ENCODE data around the gene MXD3. TPM values are rescaled to one million over a fixed set of nuclear protein-coding genes. Genes with fewer than 3 reads are reported as not detected.

The MXD3 gene
- total and polyA plus RNA-seq, 4 donors = 7.4 to 29.0 (median 12.9) TPM

DNA sequence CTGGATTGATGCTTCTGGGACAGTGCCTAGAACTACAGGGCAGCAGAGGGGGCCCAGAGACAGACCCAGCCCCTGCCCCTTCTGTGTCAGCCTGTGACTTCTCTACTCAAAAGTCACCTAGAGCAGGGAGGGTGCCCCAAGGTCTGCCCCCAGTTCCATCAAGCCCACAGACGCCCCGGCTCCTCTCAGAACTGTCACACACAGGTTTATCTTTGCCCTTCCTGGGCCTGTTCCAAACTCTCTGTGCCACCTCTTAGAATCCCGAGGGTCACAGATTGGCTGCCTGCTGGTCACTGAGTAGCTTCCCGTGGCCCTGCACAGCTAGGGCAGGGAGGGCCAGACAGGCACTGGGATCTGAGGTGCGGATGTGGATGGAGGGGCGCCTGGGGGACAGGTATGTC is 47.8 kb upstream of the MXD3 start:
- Histone ChIP-seq H3K9me3 (ENCODE audit: control insufficient read depth in 4 of 4, insufficient read depth in 3 of 4, low read length in 3 of 4) (no peaks in the 10 kb centered on the region), H3K27me3 (ENCODE audit: control insufficient read depth in 3 of 3, insufficient read depth in 3 of 3, low read length in 2 of 3) (peaks cover 0 to 5% (median 0%) of the 10 kb centered on the region in 3 donors), H3K4me1 (ENCODE audit: control insufficient read depth in 5 of 5, insufficient read depth in 5 of 5, low read length in 5 of 5) (peaks cover 0 to 8% (median 3%) of the 10 kb centered on the region in 5 donors), H3K36me3 (ENCODE audit: control insufficient read depth in 4 of 4, insufficient read depth in 4 of 4, low read length in 4 of 4) (no peaks in the 10 kb centered on the region), H3K9ac (ENCODE audit: insufficient read depth in 1 of 2, low read length in 2 of 2) (no peak overlapping the region), H3K27ac (ENCODE audit: low read depth in 1 of 2, low read length in 1 of 2) (no peak overlapping the region), H3K4me3 (no peak overlapping the region)
- WGBS, 2 donors = 82 to 87% methylated on average over 6 of the region's 6 CpGs
- DNase-seq = no peak
- no peak for ATAC-seq (ENCODE audit: insufficient read depth, low FRiP score)
- TF ChIP-seq, protein P1, sequence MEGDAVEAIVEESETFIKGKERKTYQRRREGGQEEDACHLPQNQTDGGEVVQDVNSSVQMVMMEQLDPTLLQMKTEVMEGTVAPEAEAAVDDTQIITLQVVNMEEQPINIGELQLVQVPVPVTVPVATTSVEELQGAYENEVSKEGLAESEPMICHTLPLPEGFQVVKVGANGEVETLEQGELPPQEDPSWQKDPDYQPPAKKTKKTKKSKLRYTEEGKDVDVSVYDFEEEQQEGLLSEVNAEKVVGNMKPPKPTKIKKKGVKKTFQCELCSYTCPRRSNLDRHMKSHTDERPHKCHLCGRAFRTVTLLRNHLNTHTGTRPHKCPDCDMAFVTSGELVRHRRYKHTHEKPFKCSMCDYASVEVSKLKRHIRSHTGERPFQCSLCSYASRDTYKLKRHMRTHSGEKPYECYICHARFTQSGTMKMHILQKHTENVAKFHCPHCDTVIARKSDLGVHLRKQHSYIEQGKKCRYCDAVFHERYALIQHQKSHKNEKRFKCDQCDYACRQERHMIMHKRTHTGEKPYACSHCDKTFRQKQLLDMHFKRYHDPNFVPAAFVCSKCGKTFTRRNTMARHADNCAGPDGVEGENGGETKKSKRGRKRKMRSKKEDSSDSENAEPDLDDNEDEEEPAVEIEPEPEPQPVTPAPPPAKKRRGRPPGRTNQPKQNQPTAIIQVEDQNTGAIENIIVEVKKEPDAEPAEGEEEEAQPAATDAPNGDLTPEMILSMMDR (IDR thresholded peaks at IDR 0.05; ENCODE audit: control extremely low read depth, extremely low read depth) = no peak

DNA sequence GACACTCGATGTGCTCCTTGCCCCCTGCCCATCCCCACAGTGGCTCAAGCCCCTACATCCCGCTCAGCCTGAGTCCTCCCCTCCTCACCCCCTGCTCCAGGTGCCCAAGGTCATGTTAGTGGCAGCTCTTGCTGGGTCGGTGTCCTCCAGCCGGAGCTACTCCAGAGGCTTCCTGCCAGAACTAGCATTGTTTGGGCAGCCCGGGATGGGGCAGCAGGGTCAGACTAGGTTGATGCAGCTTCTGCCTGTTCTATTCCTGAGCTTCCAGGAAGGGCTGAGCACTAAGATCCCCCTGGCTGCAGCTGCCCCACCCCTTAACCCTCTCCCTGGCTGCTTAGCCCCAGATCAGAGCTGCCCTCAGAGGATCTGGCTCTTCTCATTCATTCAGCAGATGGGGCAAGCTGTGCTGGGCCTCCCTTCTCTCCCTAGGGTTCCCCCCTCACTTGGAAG is 46.7 kb upstream of the MXD3 start:
- 14 to 34% methylated on average over 5 of the region's 5 CpGs for WGBS, 2 donors
- no peak overlapping the region for H3K27ac ChIP-seq (ENCODE audit: low read depth in 1 of 2, low read length in 1 of 2)
- no peak for DNase-seq
- no peak for ATAC-seq (ENCODE audit: insufficient read depth, low FRiP score)
- TF ChIP-seq, protein P1 (IDR thresholded peaks at IDR 0.05; ENCODE audit: control extremely low read depth, extremely low read depth) = no peak
- no peaks in the 10 kb centered on the region for H3K36me3 ChIP-seq (ENCODE audit: control insufficient read depth in 4 of 4, insufficient read depth in 4 of 4, low read length in 4 of 4)
- H3K4me1 ChIP-seq (ENCODE audit: control insufficient read depth in 5 of 5, insufficient read depth in 5 of 5, low read length in 5 of 5) = peaks cover 0 to 5% (median 3%) of the 10 kb centered on the region in 5 donors
- no peaks in the 10 kb centered on the region for H3K9me3 ChIP-seq (ENCODE audit: control insufficient read depth in 4 of 4, insufficient read depth in 3 of 4, low read length in 3 of 4)
- H3K27me3 ChIP-seq (ENCODE audit: control insufficient read depth in 3 of 3, insufficient read depth in 3 of 3, low read length in 2 of 3) = peaks cover 0 to 2% (median 0%) of the 10 kb centered on the region in 3 donors
- peak overlapping the region; percentile 2 for H3K4me3 ChIP-seq
- H3K9ac ChIP-seq (ENCODE audit: insufficient read depth in 1 of 2, low read length in 2 of 2) = no peak overlapping the region

DNA sequence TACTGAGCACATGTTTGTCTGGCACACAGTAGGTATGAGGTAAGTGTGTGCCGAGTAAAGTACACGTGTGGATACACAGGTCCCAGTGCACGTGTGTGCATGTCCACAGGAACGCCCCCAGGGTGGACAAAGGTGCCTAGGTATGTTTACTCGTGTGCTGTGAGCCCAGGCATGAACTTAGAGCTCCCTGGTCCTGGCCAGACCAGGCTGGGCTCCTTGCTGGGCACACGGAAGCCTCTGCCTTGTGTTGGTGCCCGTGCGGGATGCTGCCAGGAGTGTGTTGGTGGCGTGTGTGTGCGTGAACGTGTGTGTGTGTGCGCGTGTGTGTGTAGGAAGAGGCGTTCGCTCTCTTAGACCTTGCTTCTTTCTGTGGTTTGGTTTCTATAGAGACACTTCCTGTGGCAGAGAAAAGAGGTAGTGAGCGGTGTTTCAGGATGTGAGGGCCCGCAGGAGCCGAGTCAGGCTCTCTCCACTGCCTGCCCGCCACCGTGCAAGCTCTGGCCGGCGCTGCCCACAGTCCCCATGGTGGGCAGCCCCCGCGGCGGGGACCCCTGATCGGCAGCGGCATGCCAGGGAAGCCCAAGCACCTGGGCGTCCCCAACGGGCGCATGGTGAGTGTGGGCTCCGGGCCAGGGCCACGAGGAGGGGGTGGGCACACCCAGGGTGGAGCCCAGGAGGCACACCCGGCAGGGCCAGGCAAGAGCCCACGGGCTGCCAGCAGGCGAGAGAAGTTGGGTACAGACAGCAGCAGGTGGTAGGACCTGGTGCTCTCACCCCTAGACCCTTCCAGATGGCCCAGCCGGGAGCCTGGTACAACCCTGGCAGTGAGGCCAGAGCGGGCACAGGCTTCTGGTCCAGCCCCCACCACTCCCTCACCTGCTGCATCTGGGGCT is 46.0 kb upstream of the MXD3 start, which contains the start of gene RGS14:
RGS14 (plus strand) TSS at position 466 of the 893 bp plus-strand sequence; CDS start at position 567, 101 bp downstream.
- peak in 2 of 3 donors; percentile 26 to 38 for DNase-seq
- TF ChIP-seq, protein P1 (IDR thresholded peaks at IDR 0.05; ENCODE audit: control extremely low read depth, extremely low read depth) = no peak
- Histone ChIP-seq H3K4me1 (ENCODE audit: control insufficient read depth in 5 of 5, insufficient read depth in 5 of 5, low read length in 5 of 5) (peaks cover 0 to 4% (median 0%) of the 10 kb centered on the region in 5 donors), H3K27ac (ENCODE audit: low read depth in 1 of 2, low read length in 1 of 2) (peak within 1 kb of the TSS in 1 of 2 donors; percentile 26), H3K9ac (ENCODE audit: insufficient read depth in 1 of 2, low read length in 2 of 2) (no peak within 1 kb of the TSS), H3K4me3 (peak within 1 kb of the TSS; percentile 2), H3K27me3 (ENCODE audit: control insufficient read depth in 3 of 3, insufficient read depth in 3 of 3, low read length in 2 of 3) (peaks cover 0 to 2% (median 0%) of the 10 kb centered on the region in 3 donors), H3K9me3 (ENCODE audit: control insufficient read depth in 4 of 4, insufficient read depth in 3 of 4, low read length in 3 of 4) (no peaks in the 10 kb centered on the region), H3K36me3 (ENCODE audit: control insufficient read depth in 4 of 4, insufficient read depth in 4 of 4, low read length in 4 of 4) (no peaks in the 10 kb centered on the region)
- peak; percentile 72 for ATAC-seq (ENCODE audit: insufficient read depth, low FRiP score)
- WGBS, 2 donors = 19 to 29% methylated on average over 37 of the region's 37 CpGs
